Activated CD8-positive, alpha-beta memory T cell treated with anti-CD3 and anti-CD28 coated beads, Interleukin-2, amount 50 U/mL, for 1 hour (primary cell): ENCODE data around the gene BUB1.
"Not testable (repeated sequence)": the region's sequence is repeated elsewhere in the genome, so short reads cannot be mapped to it uniquely, and the experiment has no call there.

Source experiments
- DNase-seq: peaks from one replicate; pipeline ENCODE4 v3.0.0-alpha.2; 2020; ENCODE audit errors: extremely low read depth

Gene BUB1

GRCh38 chr2:110655701-110656100 is 22.2 kb downstream of the BUB1 start:
- no peak for DNase-seq

GRCh38 chr2:110653861-110654260 is 24.0 kb downstream of the BUB1 start:
- no peak for DNase-seq

DNA sequence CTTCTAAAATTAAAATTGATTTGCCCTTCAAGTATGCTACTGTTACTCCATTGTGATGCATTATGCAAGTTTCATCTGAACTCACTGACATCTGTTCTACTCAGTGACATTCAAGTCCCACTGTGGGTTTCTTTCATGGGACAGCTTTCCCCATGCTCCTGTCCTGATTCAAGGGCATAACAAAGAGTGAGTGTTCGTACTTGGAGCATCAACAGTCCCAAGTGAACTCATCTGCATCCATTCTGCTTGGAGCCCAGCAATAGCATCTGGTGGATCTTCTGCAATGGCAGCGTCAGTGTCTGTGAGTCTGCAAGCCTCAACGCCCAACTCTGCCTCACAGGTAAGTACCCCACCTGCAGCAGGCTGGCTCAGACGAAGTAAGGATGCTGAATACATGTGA is 27.5 kb downstream of the BUB1 start:
- DNase-seq, result no peak

DNA sequence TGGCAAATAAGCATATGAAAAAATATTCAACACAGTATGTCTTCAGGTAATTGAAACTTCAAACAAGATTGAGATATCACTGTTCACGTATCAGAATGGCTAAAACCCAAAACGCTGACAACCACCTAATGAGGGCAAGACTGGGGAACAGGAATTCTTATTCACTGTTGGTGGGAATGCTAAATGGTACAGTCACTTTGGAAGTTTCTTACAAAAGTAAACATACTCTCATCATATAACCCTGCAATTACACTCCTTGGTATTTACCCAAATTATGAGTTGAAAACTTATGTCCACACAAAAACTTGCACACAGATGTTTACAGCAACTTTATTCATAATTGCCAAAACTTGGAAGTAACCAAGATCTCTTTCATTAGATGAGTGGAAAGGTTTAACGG is 30.1 kb downstream of the BUB1 start:
- no peak for DNase-seq

- DNase-seq, result no peak
Observed at GRCh38 chr2:110645616-110646015, 32.2 kb downstream of the BUB1 start.

DNA sequence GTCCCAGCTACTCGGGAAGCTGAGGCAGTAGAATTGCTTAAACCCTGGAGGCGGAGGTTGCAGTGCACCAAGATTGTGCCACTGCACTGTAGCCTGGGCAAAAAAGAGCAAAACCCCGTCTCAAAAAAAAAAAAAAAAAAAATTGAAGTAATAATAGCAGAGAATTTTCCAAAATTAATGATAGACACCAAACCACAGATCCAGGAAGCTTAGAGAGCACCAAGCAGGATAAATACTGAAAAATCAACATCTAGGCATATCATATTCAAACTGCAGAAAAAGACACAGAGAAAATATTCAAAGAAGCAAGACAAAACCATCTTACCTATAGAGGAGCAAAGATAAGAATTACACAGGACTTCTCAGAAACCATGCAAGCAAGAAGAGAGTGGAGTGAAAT is 33.5 kb downstream of the BUB1 start:
- DNase-seq, result no peak

DNA sequence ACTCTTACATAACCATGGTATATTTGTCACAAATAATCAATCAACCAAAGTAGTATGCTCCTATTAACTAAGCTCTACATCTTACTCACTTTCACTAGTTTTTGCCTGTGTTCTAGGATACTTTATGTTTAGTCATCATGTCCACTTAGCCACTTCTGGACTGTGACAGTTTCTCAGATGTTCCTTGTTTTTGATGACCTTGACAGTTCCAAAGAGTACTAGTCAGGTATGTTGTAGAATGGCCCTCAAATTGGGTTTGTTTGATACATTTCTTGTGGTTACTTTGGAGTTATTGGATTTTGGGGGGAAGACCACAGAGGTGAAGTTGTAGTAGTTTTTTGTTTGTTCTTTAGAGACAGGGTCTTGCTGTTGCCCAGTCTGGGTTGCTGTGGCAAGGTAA is 35.5 kb downstream of the BUB1 start:
- no peak for DNase-seq

GRCh38 chr2:110639972-110640371 is 37.9 kb downstream of the BUB1 start:
- no peak for DNase-seq

GRCh38 chr2:110638952-110639695 is 38.7 kb downstream of the BUB1 start:
- DNase-seq, result no peak

- no peak for DNase-seq
Observed at GRCh38 chr2:110638004-110638403, 39.9 kb downstream of the BUB1 start.

- no peak for DNase-seq
Observed at GRCh38 chr2:110637093-110637492, 40.8 kb downstream of the BUB1 start.

GRCh38 chr2:110635949-110636628 is 41.8 kb downstream of the BUB1 start:
- not testable (repeated sequence) for DNase-seq

- DNase-seq, result not testable (repeated sequence)
Observed at GRCh38 chr2:110627348-110627747, 50.5 kb downstream of the BUB1 start.

DNA sequence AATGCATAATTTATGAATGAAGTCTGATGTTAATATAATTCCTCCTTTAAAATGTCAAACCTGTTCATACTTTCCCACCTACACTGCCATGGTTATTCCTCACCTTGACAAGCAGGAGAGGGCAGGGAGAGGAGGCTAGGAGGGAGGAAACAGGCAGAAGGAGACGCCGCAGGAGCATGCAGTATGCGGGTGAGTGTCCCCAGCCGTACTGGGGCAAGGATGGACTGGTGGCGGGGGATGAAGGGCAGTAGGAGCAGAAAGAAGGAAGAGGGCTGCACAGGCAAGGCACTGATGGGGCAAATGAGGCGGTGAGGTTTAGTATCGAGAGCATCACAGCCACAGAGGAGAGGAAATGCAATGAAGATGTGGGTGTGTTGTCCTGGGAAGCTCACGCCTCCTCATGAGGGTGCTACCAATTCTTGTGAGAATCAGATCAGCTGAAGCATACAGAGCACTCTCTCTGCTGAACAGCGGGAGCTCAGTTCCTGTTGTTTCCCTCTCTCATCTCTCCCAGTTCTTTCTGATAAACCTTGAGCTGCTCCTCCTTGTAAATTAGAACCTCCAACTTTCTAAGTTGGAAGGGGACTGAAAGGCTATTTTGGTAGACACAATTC is 58.4 kb downstream of the BUB1 start:
- DNase-seq, result not testable (repeated sequence)

- not testable (repeated sequence) for DNase-seq
Observed at GRCh38 chr2:110613927-110614326, 63.9 kb downstream of the BUB1 start.

DNA sequence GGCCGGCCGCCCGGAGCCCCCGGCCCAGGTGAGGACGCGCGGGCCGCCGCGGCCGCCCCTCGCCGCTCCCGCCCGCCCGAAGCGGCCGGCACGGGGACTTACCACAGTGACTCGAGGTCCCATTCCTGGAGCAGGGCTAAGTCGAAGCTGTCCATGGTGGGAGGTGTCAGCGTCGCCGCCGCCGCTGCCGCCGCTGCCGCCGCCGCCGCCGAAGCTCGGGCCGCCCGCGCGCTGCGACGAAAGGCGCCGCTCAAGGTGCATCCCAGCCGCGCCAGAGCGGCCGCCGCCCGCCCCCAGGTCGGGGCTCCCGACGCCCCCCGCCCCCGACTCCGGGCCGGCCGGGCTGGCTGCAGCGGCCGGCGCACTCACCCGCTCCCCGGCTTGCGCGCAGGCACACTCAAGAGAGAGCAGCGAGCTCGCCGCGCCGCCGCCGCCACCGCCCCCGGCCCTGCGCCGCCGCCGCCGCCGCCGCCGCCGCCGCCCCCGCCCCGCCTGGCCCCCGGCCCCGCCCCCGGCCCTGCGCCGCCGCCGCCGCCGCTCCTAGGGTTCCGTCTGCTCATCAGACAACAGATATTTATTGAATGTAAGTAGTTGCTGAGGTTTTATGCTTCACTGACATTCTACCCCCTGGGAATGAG is 67.1 kb downstream of the BUB1 start:
- not testable (repeated sequence) for DNase-seq

DNA sequence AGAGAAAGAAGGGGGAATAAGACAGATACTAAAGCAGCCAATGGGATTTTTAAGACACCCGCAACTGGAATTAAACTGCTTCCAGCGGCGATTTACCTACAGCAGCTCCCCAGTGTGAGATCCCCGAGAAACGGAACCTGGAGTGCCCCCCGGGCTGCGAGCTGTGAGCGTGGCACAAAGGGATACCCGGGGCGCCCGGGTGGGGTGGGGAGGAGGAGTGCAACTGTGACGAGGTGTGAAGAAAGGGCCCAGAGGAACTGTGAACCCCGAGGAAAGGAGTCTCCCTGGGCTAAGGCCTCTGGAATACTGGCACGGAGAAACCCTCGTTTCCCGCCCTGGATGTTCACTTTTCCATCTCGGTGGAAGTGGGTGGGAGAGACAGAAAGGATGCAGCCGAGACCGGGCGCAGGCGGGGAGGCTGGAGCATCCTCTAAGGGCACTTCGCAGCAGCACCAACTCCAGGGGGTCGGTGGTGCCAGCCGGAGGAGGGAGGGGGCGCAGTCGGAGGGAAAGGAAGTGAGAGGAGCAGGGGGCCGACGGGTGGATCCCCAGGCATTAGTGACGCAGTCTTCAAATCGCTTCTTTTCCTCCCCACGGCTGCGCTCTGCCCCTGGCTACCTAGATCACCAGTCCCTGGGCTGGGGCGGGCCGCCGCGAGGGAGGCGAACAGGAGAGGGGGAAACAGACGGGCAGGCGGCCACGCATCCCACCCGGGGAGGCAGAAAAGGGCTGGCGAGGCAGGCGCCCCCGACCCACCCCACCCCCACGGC is 67.8 kb downstream of the BUB1 start:
- DNase-seq, result not testable (repeated sequence)

GRCh38 chr2:110608788-110609502 is 68.9 kb downstream of the BUB1 start:
- DNase-seq, result not testable (repeated sequence)

GRCh38 chr2:110605057-110605456 is 72.8 kb downstream of the BUB1 start:
- DNase-seq, result not testable (repeated sequence)

- not testable (repeated sequence) for DNase-seq
Observed at GRCh38 chr2:110603917-110604591, 73.8 kb downstream of the BUB1 start.
